Measurements from ENCODE around the gene AP3B2. TPM values are rescaled to one million over a fixed set of nuclear protein-coding genes. Genes with fewer than 3 reads are reported as not detected.

Gene AP3B2, protein sequence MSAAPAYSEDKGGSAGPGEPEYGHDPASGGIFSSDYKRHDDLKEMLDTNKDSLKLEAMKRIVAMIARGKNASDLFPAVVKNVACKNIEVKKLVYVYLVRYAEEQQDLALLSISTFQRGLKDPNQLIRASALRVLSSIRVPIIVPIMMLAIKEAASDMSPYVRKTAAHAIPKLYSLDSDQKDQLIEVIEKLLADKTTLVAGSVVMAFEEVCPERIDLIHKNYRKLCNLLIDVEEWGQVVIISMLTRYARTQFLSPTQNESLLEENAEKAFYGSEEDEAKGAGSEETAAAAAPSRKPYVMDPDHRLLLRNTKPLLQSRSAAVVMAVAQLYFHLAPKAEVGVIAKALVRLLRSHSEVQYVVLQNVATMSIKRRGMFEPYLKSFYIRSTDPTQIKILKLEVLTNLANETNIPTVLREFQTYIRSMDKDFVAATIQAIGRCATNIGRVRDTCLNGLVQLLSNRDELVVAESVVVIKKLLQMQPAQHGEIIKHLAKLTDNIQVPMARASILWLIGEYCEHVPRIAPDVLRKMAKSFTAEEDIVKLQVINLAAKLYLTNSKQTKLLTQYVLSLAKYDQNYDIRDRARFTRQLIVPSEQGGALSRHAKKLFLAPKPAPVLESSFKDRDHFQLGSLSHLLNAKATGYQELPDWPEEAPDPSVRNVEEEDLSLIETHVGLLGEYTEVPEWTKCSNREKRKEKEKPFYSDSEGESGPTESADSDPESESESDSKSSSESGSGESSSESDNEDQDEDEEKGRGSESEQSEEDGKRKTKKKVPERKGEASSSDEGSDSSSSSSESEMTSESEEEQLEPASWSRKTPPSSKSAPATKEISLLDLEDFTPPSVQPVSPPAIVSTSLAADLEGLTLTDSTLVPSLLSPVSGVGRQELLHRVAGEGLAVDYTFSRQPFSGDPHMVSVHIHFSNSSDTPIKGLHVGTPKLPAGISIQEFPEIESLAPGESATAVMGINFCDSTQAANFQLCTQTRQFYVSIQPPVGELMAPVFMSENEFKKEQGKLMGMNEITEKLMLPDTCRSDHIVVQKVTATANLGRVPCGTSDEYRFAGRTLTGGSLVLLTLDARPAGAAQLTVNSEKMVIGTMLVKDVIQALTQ
- 3.0 TPM in 1 of 2 replicates, not detected in the other for total RNA-seq (2014; rRNA removed; shearing (Covaris generic); ENCODE audit: low replicate concordance)

DNA sequence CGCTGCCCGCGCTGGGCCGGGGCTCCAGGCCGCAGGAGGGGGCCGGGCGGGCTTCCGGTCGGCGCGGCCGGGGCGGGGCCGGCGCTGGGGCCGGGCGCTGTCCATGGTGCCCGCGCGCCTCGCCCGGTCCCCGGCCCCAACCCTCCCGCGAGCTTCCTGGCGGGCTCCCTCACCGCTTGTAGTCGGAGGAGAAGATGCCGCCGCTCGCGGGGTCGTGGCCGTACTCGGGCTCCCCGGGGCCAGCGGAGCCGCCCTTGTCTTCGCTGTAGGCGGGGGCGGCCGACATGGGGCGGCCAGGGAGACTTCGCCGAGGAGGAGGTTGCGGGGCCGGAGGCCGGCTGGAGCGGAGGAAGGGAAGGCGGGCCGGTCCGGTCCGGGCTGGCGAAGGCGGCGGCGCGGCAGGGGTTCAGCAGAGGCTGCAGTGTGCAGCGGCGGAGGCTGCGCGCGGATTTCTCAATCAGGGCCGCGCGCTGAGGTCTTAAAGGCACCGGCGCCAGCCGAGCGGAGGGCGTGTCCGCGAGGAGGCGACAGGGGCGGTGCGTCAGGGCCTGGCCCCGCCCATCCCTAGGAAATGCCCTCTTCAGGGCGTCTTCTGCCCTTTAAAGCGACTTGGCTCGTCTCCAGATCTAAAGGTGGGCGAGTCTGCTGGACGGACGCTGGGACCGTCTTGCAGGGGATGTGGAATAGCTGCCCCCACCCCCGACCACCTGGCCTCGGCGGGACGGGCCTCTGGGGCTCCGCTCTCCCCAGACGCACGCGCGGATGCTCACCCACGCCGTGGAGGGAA is at the start of gene AP3B2:
Gene AP3B2 (minus strand): TSS at position 455 of the 787 bp plus-strand sequence. CDS start 169 bp downstream, at position 286.
- Histone ChIP-seq H3K4me2 (ENCODE audit: low read depth, low read length, poor library complexity, severe bottlenecking) (peak within 1 kb of the TSS; percentile 99), H3K4me1 (ENCODE audit: low read length) (peaks cover 5% of the 10 kb centered on the region), H3K36me3 (ENCODE audit: insufficient read depth, low read length) (no peaks in the 10 kb centered on the region), H4K20me1 (ENCODE audit: insufficient read depth, low read depth, low read length) (no peaks in the 10 kb centered on the region), H2AFZ (ENCODE audit: low read length) (peak within 1 kb of the TSS; percentile 91), H3K4me3 (ENCODE audit: low read length) (peak within 1 kb of the TSS; percentile 92), H3K9me3 (ENCODE audit: low read length) (no peaks in the 10 kb centered on the region), H3K9me2 (replicated peaks; ENCODE audit: insufficient read depth, low read length) (no peaks in the 10 kb centered on the region), H3K79me2 (ENCODE audit: low read length) (no peaks in the 10 kb centered on the region), H3K27me3 (ENCODE audit: low read length) (no peaks in the 10 kb centered on the region), H3K9ac (ENCODE audit: low read length) (peak within 1 kb of the TSS; percentile 68), H3K27ac (ENCODE audit: low read length) (no peak within 1 kb of the TSS)
- peak; percentile 93 for DNase-seq

DNA sequence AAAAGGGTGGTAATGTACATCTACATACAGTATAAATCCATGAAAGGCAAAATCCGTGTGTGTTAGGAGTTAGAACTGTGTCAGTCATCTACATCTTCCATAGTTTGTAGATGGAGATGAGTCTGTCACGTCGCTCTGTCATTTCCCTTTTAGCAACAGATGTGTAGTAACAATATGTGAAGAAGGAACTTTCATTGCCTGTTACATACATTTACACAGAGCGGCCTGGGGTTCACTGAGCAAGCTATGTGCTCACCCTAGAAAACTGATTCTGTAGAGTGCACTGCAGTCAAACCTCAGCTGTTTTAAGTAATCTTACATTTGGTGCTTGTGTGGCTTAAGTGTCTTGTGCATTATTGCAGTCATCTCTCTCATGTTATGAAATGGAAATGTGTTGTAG is 41.6 kb upstream of the AP3B2 start:
- H3K9ac ChIP-seq (ENCODE audit: low read length), result peak overlapping the region; percentile 85
- peaks cover 92% of the 10 kb centered on the region for H3K79me2 ChIP-seq (ENCODE audit: low read length)
- no peak overlapping the region for H2AFZ ChIP-seq (ENCODE audit: low read length)
- no peak for DNase-seq
- H4K20me1 ChIP-seq (ENCODE audit: insufficient read depth, low read depth, low read length), result peaks cover 25% of the 10 kb centered on the region
- H3K4me1 ChIP-seq (ENCODE audit: low read length), result peaks cover 29% of the 10 kb centered on the region
- H3K36me3 ChIP-seq (ENCODE audit: insufficient read depth, low read length), result peaks cover 33% of the 10 kb centered on the region
- H3K9me3 ChIP-seq (ENCODE audit: low read length), result no peaks in the 10 kb centered on the region
- H3K27me3 ChIP-seq (ENCODE audit: low read length), result no peaks in the 10 kb centered on the region
- H3K4me3 ChIP-seq (ENCODE audit: low read length), result peak overlapping the region; percentile 89
- H3K4me2 ChIP-seq (ENCODE audit: low read depth, low read length, poor library complexity, severe bottlenecking), result peak overlapping the region; percentile 86
- peak overlapping the region; percentile 39; the same call in 1 of the 2 replicates for H3K27ac ChIP-seq (ENCODE audit: low read length)
- H3K9me2 ChIP-seq (replicated peaks; ENCODE audit: insufficient read depth, low read length), result no peaks in the 10 kb centered on the region

DNA sequence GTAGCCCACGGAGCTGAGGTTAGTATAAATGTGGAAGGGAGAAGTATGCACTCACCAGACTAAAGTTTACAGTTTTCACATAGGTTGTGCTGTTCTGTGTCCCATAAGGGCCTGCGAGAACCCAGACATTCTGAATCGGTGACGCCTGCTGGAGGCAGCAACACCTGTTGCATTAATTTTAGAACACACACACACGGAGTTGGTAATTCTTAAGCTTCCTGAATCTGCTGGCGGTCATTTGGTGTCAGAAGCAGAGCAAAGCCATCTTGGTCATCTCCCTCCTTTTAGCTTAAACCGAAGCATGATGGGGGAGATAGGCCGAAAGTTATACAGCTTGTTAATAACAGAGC is 41.1 kb upstream of the AP3B2 start:
- Histone ChIP-seq H3K4me1 (ENCODE audit: low read length) (peaks cover 29% of the 10 kb centered on the region), H3K27ac (ENCODE audit: low read length) (peak overlapping the region; percentile 39; the same call in 1 of the 2 replicates), H4K20me1 (ENCODE audit: insufficient read depth, low read depth, low read length) (peaks cover 25% of the 10 kb centered on the region), H2AFZ (ENCODE audit: low read length) (no peak overlapping the region), H3K9ac (ENCODE audit: low read length) (peak overlapping the region; percentile 85), H3K9me3 (ENCODE audit: low read length) (no peaks in the 10 kb centered on the region), H3K4me3 (ENCODE audit: low read length) (peak overlapping the region; percentile 89), H3K36me3 (ENCODE audit: insufficient read depth, low read length) (peaks cover 29% of the 10 kb centered on the region), H3K9me2 (replicated peaks; ENCODE audit: insufficient read depth, low read length) (no peaks in the 10 kb centered on the region), H3K27me3 (ENCODE audit: low read length) (no peaks in the 10 kb centered on the region), H3K4me2 (ENCODE audit: low read depth, low read length, poor library complexity, severe bottlenecking) (peak overlapping the region; percentile 86), H3K79me2 (ENCODE audit: low read length) (peaks cover 87% of the 10 kb centered on the region)
- DNase-seq, result peak; percentile 56

DNA sequence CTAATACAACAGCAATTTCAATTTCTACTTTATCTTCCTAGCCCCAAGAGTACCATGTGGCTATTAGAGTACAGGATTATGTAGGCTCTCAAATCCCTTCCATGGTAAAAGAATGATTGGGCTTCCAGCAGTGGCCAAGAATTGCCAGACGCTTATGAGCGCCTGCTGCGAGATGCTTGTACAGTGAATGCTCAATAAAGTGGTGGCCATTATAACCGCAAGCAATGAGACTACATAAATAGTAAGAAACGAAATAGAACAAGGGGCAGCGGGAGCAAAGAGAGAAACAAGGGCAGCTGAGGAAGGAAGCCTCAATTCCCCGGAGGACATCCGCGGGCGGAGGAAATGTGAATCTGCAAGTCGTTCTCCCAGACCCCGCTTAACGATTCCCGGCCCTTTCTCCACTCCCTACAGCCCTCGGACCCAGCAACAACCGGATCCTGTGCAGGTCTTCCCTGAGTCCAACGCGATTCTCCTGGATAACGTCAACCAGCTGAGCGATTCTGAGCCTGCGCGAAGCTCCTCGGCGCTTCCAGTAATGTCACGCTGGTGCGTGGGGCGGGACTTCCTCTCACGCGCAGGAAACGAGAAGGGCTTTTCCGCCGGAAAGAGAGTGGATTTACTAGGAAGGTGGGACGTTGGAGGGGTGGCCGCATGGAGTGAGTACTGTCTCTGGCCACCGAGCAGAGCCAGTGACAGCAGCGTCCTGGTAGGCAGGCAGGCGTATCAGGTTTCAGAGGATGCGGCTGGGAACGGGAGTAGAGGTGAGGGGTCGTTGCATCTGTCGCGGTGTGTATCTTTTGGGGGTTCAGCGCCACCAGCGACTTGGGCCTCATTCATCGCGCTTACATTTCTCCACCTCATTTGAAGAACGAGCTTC is 40.5 kb upstream of the AP3B2 start:
- H3K79me2 ChIP-seq (ENCODE audit: low read length), result peaks cover 81% of the 10 kb centered on the region
- peak overlapping the region; percentile 85 for H3K9ac ChIP-seq (ENCODE audit: low read length)

DNA sequence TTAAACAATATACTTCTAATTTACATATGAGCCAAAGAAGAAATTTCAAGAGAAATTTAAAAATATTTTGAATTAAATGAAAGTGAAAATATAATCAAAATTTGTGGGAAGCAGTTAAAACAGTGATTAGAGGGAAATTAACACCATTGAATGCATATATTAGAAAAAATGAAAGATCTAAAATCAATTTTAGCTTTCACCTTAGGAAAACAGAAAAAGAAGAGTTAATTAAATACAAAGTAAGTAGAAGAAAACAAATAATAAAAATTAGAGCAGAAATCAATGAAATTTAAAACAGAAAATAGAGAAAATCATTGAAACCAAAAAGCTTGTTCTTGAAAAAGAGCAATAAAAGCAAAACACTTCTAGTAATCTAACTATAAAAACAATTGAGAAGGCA is 38.6 kb upstream of the AP3B2 start:
- no peak overlapping the region for H3K4me3 ChIP-seq (ENCODE audit: low read length)
- H3K27ac ChIP-seq (ENCODE audit: low read length), result peak overlapping the region; percentile 4; the same call in 1 of the 2 replicates
- no peak for DNase-seq
- H3K36me3 ChIP-seq (ENCODE audit: insufficient read depth, low read length), result peaks cover 7% of the 10 kb centered on the region
- peaks cover 15% of the 10 kb centered on the region for H4K20me1 ChIP-seq (ENCODE audit: insufficient read depth, low read depth, low read length)
- no peaks in the 10 kb centered on the region for H3K9me2 ChIP-seq (replicated peaks; ENCODE audit: insufficient read depth, low read length)
- no peak overlapping the region for H3K9ac ChIP-seq (ENCODE audit: low read length)
- H3K9me3 ChIP-seq (ENCODE audit: low read length), result no peaks in the 10 kb centered on the region
- H3K27me3 ChIP-seq (ENCODE audit: low read length), result no peaks in the 10 kb centered on the region
- H3K4me1 ChIP-seq (ENCODE audit: low read length), result peaks cover 29% of the 10 kb centered on the region
- no peak overlapping the region for H2AFZ ChIP-seq (ENCODE audit: low read length)
- H3K4me2 ChIP-seq (ENCODE audit: low read depth, low read length, poor library complexity, severe bottlenecking), result peak overlapping the region; percentile 86
- H3K79me2 ChIP-seq (ENCODE audit: low read length), result peaks cover 64% of the 10 kb centered on the region

More for the DNA sequence above, 40.5 kb upstream of the AP3B2 start:
- no peaks in the 10 kb centered on the region for H3K27me3 ChIP-seq (ENCODE audit: low read length)
- H3K27ac ChIP-seq (ENCODE audit: low read length), result peak overlapping the region; percentile 59
- no peaks in the 10 kb centered on the region for H3K9me2 ChIP-seq (replicated peaks; ENCODE audit: insufficient read depth, low read length)
- H3K36me3 ChIP-seq (ENCODE audit: insufficient read depth, low read length), result peaks cover 23% of the 10 kb centered on the region
- H3K9me3 ChIP-seq (ENCODE audit: low read length), result no peaks in the 10 kb centered on the region
- H3K4me2 ChIP-seq (ENCODE audit: low read depth, low read length, poor library complexity, severe bottlenecking), result peak overlapping the region; percentile 86
- peak overlapping the region; percentile 89 for H3K4me3 ChIP-seq (ENCODE audit: low read length)
- DNase-seq, result peak; percentile 96
- H4K20me1 ChIP-seq (ENCODE audit: insufficient read depth, low read depth, low read length), result peaks cover 22% of the 10 kb centered on the region
- no peak overlapping the region for H2AFZ ChIP-seq (ENCODE audit: low read length)
- H3K4me1 ChIP-seq (ENCODE audit: low read length), result peaks cover 29% of the 10 kb centered on the region

DNA sequence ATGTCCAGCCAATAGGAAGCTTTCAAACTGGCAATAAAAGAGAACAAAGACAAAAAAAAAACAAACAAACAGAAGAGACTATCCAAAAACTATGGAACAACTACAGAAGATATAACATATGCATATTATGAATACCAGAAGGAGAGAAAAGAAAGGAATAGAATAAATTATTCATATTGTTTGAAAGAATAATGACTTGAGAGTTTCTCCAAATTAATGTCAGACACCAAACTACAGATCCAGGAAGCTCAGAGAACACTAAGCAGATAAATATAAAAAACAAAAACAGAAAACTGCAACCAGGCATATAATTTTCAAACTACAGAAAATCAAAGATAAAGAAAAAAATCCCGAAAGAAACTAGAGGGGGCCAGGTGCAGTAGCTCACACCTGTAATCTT is 34.1 kb upstream of the AP3B2 start:
- H4K20me1 ChIP-seq (ENCODE audit: insufficient read depth, low read depth, low read length), result no peaks in the 10 kb centered on the region
- no peak overlapping the region for H3K9ac ChIP-seq (ENCODE audit: low read length)
- no peaks in the 10 kb centered on the region for H3K36me3 ChIP-seq (ENCODE audit: insufficient read depth, low read length)
- H3K79me2 ChIP-seq (ENCODE audit: low read length), result peaks cover 35% of the 10 kb centered on the region
- H3K4me1 ChIP-seq (ENCODE audit: low read length), result peaks cover 10% of the 10 kb centered on the region
- H3K4me2 ChIP-seq (ENCODE audit: low read depth, low read length, poor library complexity, severe bottlenecking), result no peak overlapping the region
- DNase-seq, result no peak
- no peaks in the 10 kb centered on the region for H3K9me3 ChIP-seq (ENCODE audit: low read length)
- no peak overlapping the region for H3K4me3 ChIP-seq (ENCODE audit: low read length)
- no peak overlapping the region for H2AFZ ChIP-seq (ENCODE audit: low read length)
- H3K27ac ChIP-seq (ENCODE audit: low read length), result no peak overlapping the region
- H3K9me2 ChIP-seq (replicated peaks; ENCODE audit: insufficient read depth, low read length), result no peaks in the 10 kb centered on the region
- no peaks in the 10 kb centered on the region for H3K27me3 ChIP-seq (ENCODE audit: low read length)

DNA sequence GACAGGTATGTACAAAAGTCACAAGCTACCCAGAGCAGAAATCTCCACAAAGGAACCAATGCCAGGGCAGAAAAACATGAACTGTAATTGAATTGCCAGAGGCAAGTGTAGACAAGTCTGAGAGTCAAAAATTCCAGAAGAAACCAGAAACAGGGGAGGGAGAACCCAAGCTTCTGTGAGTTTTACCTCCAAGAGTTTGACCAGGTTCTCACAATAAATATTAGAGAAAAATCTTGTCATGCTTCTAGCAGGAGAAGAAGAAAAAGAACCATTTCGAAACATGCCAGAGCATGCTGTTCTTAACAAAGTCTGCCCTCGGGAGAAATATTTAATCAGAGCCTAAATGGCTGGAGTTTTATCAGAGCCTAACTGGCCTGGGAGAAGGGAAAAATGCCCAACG is 32.5 kb upstream of the AP3B2 start:
- no peaks in the 10 kb centered on the region for H4K20me1 ChIP-seq (ENCODE audit: insufficient read depth, low read depth, low read length)

More for the DNA sequence above, 32.5 kb upstream of the AP3B2 start:
- Histone ChIP-seq H3K4me1 (ENCODE audit: low read length) (no peaks in the 10 kb centered on the region), H3K9me3 (ENCODE audit: low read length) (no peaks in the 10 kb centered on the region), H3K79me2 (ENCODE audit: low read length) (peaks cover 21% of the 10 kb centered on the region), H3K27ac (ENCODE audit: low read length) (no peak overlapping the region), H3K27me3 (ENCODE audit: low read length) (no peaks in the 10 kb centered on the region), H3K4me2 (ENCODE audit: low read depth, low read length, poor library complexity, severe bottlenecking) (no peak overlapping the region), H3K36me3 (ENCODE audit: insufficient read depth, low read length) (no peaks in the 10 kb centered on the region), H3K9me2 (replicated peaks; ENCODE audit: insufficient read depth, low read length) (no peaks in the 10 kb centered on the region), H3K4me3 (ENCODE audit: low read length) (no peak overlapping the region), H2AFZ (ENCODE audit: low read length) (no peak overlapping the region), H3K9ac (ENCODE audit: low read length) (no peak overlapping the region)
- DNase-seq, result no peak
